Lower leg skin (tissue), 4 donors: ENCODE data around the gene ZSWIM1. TPM values are rescaled to one million over a fixed set of nuclear protein-coding genes. Genes with fewer than 3 reads are reported as not detected.

Experiments
- DNase-seq, 2 donors: peaks; one replicate each; pipeline ENCODE4 v3.0.0-alpha.2; 2019; ENCODE audit warnings: low spot score in 2 of 2
- H3K4me3 ChIP-seq: fragments of 200-600 bp; sonication (generic); 2 replicates; pipeline ENCODE4 v1.5.1; 2017; ENCODE audit warnings: mild to moderate bottlenecking, low read depth; ENCODE audit not compliant: poor library complexity, severe bottlenecking
- CTCF ChIP-seq, 3 donors: fragments of 450-650 bp; IDR thresholded peaks; one replicate each; pipeline ENCODE4 v1.5.1; 2016; ENCODE audit warnings: antibody characterized with exemption in 3 of 3, mild to moderate bottlenecking in 3 of 3, moderate library complexity in 2 of 3
- POLR2A ChIP-seq, 2 donors: fragments of 450-650 bp; IDR thresholded peaks; one replicate each; pipeline ENCODE4 v1.6.1; 2016 to 2017; ENCODE audit warnings: antibody characterized with exemption in 2 of 2, mild to moderate bottlenecking in 1 of 2, moderate library complexity in 1 of 2
- WGBS, 2 donors: methylation state at CpG; one replicate each; pipeline ENCODE4 v1.1.5; 2018; 5-methylcytosine and 5-hydroxymethylcytosine counted together
- intact Hi-C: fragments of 100-400 bp; cut with DNase I; formaldehyde crosslinking; loops from one replicate; pipeline ENCODE4 v1.15.0; 2023; ENCODE audit warnings: low total_unique reads
- total RNA-seq, 4 donors: library from RNA; depleted of rRNA; stranded (reverse); fragments of >200 nt; gene quantifications; one replicate each; pipeline ENCODE4 v1.1.0, GENCODE V29; 2016

ZSWIM1 gene
- total RNA-seq, 4 donors from 2014 or later: 10.0 to 16.6 (median 13.5) TPM

- peak overlapping the region; percentile 38 for H3K4me3 ChIP-seq
- intact Hi-C loops: no loop called here
- no peak for TF ChIP-seq POLR2A (IDR thresholded peaks at IDR 0.05)
- no peak for TF ChIP-seq CTCF (IDR thresholded peaks at IDR 0.05)
- WGBS, 2 donors: 11 to 15% methylated on average over 13 of the region's 13 CpGs
- no peak for DNase-seq
Measured at GRCh38 chr20:45857882-45858216, 23.2 kb upstream of the ZSWIM1 start.

- H3K4me3 ChIP-seq: no peak overlapping the region
- DNase-seq: no peak
- WGBS, 2 donors: 93% methylated on average over 5 of the region's 5 CpGs
- intact Hi-C loops: no loop called here
- no peak for TF ChIP-seq POLR2A (IDR thresholded peaks at IDR 0.05)
- no peak for TF ChIP-seq CTCF (IDR thresholded peaks at IDR 0.05)
Measured at GRCh38 chr20:45859916-45860315, 21.1 kb upstream of the ZSWIM1 start.

- intact Hi-C loops: no loop called here
- H3K4me3 ChIP-seq: no peak overlapping the region
- 74 to 75% methylated on average over 7 of the region's 7 CpGs for WGBS, 2 donors
- TF ChIP-seq POLR2A (IDR thresholded peaks at IDR 0.05) (no peak), CTCF (IDR thresholded peaks at IDR 0.05) (no peak)
- DNase-seq: no peak
Measured at GRCh38 chr20:45860560-45861220, 20.3 kb upstream of the ZSWIM1 start.

GRCh38 chr20:45861221-45862075, 19.6 kb upstream of the ZSWIM1 start:
- no peak for DNase-seq
- intact Hi-C loops: no loop called here
- TF ChIP-seq CTCF (IDR thresholded peaks at IDR 0.05) (no peak), POLR2A (IDR thresholded peaks at IDR 0.05) (no peak)
- H3K4me3 ChIP-seq: no peak overlapping the region
- 91 to 96% methylated on average over 7 of the region's 7 CpGs for WGBS, 2 donors

GRCh38 chr20:45863543-45864470, 17.2 kb upstream of the ZSWIM1 start:
- no peak for DNase-seq
- intact Hi-C loops: no loop called here
- WGBS, 2 donors: 83 to 88% methylated on average over 7 of the region's 7 CpGs
- TF ChIP-seq POLR2A (IDR thresholded peaks at IDR 0.05): no peak
- TF ChIP-seq CTCF (IDR thresholded peaks at IDR 0.05): no peak
- H3K4me3 ChIP-seq: no peak overlapping the region
